Measurements from ENCODE around the gene TRHDE.
"Not testable (repeated sequence)": the region's sequence is repeated elsewhere in the genome, so short reads cannot be mapped to it uniquely, and the experiment has no call there.

TRHDE gene

DNA sequence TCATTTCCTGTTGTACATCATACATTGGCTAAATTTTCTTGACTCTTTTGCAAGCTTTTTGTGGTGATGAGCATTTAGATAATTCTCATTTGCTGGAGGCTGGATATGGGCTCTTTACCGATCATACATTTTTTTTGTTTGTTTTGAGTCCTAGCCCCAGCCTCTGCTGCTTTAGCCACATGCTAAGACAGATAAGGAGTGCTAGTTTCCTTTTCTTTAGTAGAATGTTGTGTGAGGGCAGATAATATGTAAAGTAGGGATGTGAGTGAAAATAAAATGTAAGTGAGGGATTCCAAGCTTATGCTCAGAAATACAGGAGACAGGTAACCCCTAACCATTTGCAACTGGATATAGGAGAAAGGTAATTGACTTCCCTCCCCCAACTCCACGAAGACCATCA lies 405.7 kb downstream of the TRHDE start:
- no peak overlapping the region for H3K4me3 ChIP-seq (ENCODE audit: low read depth, low read length)
- DNase-seq (ENCODE audit: low read depth): no peak

- DNase-seq (ENCODE audit: low read depth): no peak
- H3K4me3 ChIP-seq (ENCODE audit: low read depth, low read length): no peak overlapping the region
Measured at GRCh38 chr12:72679147-72679757, 407.1 kb downstream of the TRHDE start.

DNA sequence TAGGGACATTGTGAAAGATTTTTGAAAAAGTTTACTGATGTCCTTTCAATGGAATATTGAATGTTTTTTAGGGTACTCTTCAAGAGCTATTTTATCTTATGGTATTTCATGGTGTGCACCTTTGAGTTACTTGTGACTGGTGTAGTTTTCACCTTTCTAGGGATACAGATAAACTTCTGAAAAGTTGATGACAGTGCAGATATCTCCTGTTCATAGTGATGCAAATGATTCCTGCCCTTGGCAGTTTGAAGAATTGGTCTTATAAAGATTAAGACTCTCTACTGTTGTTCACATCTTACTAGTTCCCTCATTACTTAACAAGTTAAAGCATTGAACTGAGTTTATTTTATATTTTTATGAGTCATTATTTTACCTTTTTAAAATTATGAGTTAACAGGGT lies 408.9 kb downstream of the TRHDE start:
- DNase-seq (ENCODE audit: low read depth): no peak
- H3K4me3 ChIP-seq (ENCODE audit: low read depth, low read length): no peak overlapping the region

DNA sequence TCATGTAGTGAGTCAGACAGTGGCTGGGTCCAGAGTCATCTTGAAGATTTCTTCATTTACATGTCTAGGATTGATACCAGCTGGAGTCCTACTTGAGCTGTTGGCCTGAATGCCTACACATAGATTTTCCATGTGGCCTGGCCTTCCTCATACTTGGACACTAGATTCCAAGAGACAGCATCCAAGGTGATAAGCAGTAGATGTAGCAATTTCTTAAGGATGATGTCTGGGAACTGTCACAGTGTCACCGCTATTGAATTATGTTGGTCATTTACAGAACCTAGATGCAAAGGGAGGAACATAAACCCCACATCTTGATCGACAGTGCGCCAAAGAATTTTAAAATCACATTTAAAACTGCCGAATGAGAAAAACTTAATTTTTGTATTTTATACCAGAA lies 412.3 kb downstream of the TRHDE start:
- no peak overlapping the region for H3K4me3 ChIP-seq (ENCODE audit: low read depth, low read length)
- DNase-seq (ENCODE audit: low read depth): no peak

GRCh38 chr12:72692338-72692737 lies 420.2 kb downstream of the TRHDE start:
- H3K4me3 ChIP-seq (ENCODE audit: low read depth, low read length): no peak overlapping the region
- DNase-seq (ENCODE audit: low read depth): no peak

DNA sequence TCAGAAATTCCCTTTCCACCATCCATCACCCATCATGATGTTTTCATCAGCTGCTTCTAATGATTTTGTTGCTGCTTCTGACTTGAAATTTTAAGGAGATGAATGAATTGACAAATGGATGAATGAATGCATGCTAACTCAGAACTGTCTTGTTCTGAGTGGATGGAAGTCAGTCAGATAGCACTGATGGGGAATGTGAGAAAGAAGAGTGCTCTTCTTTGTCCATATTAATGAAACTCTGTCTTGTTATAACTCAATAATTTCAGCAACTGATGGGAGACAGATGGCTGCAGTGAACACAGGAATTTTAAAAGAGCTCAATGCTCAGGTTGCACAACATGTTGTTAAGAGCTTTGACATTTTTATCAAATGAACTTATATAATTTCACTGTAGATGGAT lies 422.0 kb downstream of the TRHDE start:
- no peak for DNase-seq (ENCODE audit: low read depth)
- H3K4me3 ChIP-seq (ENCODE audit: low read depth, low read length): no peak overlapping the region

GRCh38 chr12:72699362-72699761 lies 427.2 kb downstream of the TRHDE start:
- H3K4me3 ChIP-seq (ENCODE audit: low read depth, low read length): no peak overlapping the region
- DNase-seq (ENCODE audit: low read depth): no peak

- not testable (repeated sequence) for H3K4me3 ChIP-seq (ENCODE audit: low read depth, low read length); DNase-seq (ENCODE audit: low read depth)
Measured at GRCh38 chr12:72712025-72712424, 439.9 kb downstream of the TRHDE start.

DNA sequence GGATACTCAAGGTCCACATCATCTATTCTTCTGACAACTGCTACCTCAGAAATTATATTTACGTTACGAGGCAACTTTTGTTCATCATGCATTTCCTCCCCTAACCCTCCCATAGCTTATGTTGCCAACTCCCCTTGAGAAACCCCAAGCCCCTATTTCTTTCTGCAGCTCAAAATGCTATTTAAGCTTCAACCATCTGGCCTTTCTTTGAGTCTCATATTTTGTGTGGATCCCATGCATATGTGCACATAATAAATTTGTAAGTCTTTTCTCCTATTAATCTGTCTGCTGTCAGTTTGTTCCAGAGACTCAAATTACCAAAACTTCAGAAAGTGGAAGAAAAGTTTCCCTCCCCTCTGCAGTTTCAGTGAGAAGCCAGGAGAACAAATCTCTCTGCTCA lies 444.1 kb downstream of the TRHDE start:
- no peak for DNase-seq (ENCODE audit: low read depth)
- H3K4me3 ChIP-seq (ENCODE audit: low read depth, low read length): no peak overlapping the region

DNA sequence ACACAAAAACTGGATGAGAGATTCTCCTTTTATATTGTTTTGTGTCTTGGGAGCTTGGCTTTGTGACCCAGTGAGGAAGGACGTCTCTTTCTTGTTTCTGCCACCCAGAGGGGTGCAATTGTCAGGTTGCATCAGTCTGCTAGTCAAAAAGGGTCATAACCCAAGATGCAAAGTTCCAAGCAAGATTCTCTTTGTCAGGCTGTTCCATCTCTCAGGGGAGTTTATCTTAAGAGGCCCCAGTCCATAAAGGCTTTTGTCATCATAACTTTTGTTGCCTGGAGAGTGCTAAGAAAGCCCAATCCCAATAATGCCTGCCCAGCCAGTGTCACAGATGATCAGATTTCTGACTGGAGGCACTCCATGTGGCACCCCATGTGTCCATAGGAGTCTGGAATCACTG lies 444.9 kb downstream of the TRHDE start:
- no peak for DNase-seq (ENCODE audit: low read depth)
- no peak overlapping the region for H3K4me3 ChIP-seq (ENCODE audit: low read depth, low read length)
